ENCODE results near the gene ITPRID1.

GRCh38 chr7:31692451-31692850, 178.6 kb downstream of the ITPRID1 start:
- TF ChIP-seq CTCF (IDR thresholded peaks at IDR 0.05) (no peak), POLR2AphosphoS5 (IDR thresholded peaks at IDR 0.05; ENCODE audit: insufficient read depth in 1 of 2, low read depth in 1 of 2) (no peak)

Data from vagina (tissue), 2 donors.